ENCODE results near the gene MICA. TPM values are rescaled to one million over a fixed set of nuclear protein-coding genes. Genes with fewer than 3 reads are reported as not detected.

The MICA gene
- total and polyA plus RNA-seq, 4 donors, result 3.2 to 9.1 (median 4.2) TPM

- Histone ChIP-seq H3K4me1 (ENCODE audit: control insufficient read depth in 4 of 4, insufficient read depth in 4 of 4, low read length in 3 of 4) (peaks cover 3 to 17% (median 11%) of the 10 kb centered on the region in 4 donors), H3K4me3 (ENCODE audit: low read depth in 1 of 3, low read length in 3 of 3) (peak overlapping the region in 2 of 3 donors; percentile 72 to 82), H3K36me3 (ENCODE audit: control insufficient read depth in 4 of 4, insufficient read depth in 3 of 4, low read depth in 1 of 4, low read length in 3 of 4) (peaks cover 2 to 9% (median 7%) of the 10 kb centered on the region in 4 donors), H3K9me3 (ENCODE audit: control insufficient read depth in 4 of 4, low read length in 3 of 4) (no peaks in the 10 kb centered on the region), H3K27ac (ENCODE audit: low read depth in 1 of 2, low read length in 2 of 2) (no peak overlapping the region), H3K9ac (ENCODE audit: low read depth in 1 of 2, low read length in 2 of 2) (peak overlapping the region in 1 of 2 donors; percentile 67), H3K27me3 (ENCODE audit: control insufficient read depth in 4 of 4, insufficient read depth in 4 of 4, low read length in 3 of 4) (no peaks in the 10 kb centered on the region)
- WGBS, result 76% methylated on average over 5 of the region's 5 CpGs
- no peak for DNase-seq (ENCODE audit: low spot score)
- no peak for TF ChIP-seq GABPA (IDR thresholded peaks at IDR 0.05 in 1 of 2, conservative IDR thresholded peaks at IDR 0.05 in 1 of 2)
- no peak for TF ChIP-seq REST (IDR thresholded peaks at IDR 0.05)
- TF ChIP-seq SP1 (IDR thresholded peaks at IDR 0.05), result no peak
- no peak for TF ChIP-seq MAX (IDR thresholded peaks at IDR 0.05)
- TF ChIP-seq NR2F2 (IDR thresholded peaks at IDR 0.05), result no peak
- no peak for TF ChIP-seq RXRA (IDR thresholded peaks at IDR 0.05)
- TF ChIP-seq YY1 (IDR thresholded peaks at IDR 0.05), result no peak
- TF ChIP-seq JUND (IDR thresholded peaks at IDR 0.05), result no peak
- TF ChIP-seq HNF4A (conservative IDR thresholded peaks at IDR 0.05), result no peak
- TF ChIP-seq CTCF (IDR thresholded peaks at IDR 0.05; ENCODE audit: low read depth, low read length, missing input control), result no peak
- no peak for TF ChIP-seq ATF3 (IDR thresholded peaks at IDR 0.05)
- no peak for TF ChIP-seq EGR1 (IDR thresholded peaks at IDR 0.05; ENCODE audit: low read depth in 2 of 2)
- TF ChIP-seq TAF1 (conservative IDR thresholded peaks at IDR 0.05), result no peak
These were observed 47.8 kb upstream of the MICA start for GRCh38 chr6:31355583-31355948.

GRCh38 chr6:31356216-31356945 is 47.0 kb upstream of the MICA start:
- H3K4me1 ChIP-seq (ENCODE audit: control insufficient read depth in 4 of 4, insufficient read depth in 4 of 4, low read length in 3 of 4), result peaks cover 3 to 17% (median 11%) of the 10 kb centered on the region in 4 donors
- peak overlapping the region; percentile 10 to 67 for H3K9ac ChIP-seq (ENCODE audit: low read depth in 1 of 2, low read length in 2 of 2)
- no peaks in the 10 kb centered on the region for H3K9me3 ChIP-seq (ENCODE audit: control insufficient read depth in 4 of 4, low read length in 3 of 4)
- H3K4me3 ChIP-seq (ENCODE audit: low read depth in 1 of 3, low read length in 3 of 3), result peak overlapping the region; percentile 38 to 82 (median 72)
- H3K27ac ChIP-seq (ENCODE audit: low read depth in 1 of 2, low read length in 2 of 2), result peak overlapping the region; percentile 82 to 90
- no peak for DNase-seq (ENCODE audit: low spot score)
- peaks cover 2 to 9% (median 7%) of the 10 kb centered on the region in 4 donors for H3K36me3 ChIP-seq (ENCODE audit: control insufficient read depth in 4 of 4, insufficient read depth in 3 of 4, low read depth in 1 of 4, low read length in 3 of 4)
- TF ChIP-seq YY1 (IDR thresholded peaks at IDR 0.05) (no peak), FOXA1 (IDR thresholded peaks at IDR 0.05) (no peak), HNF4A (conservative IDR thresholded peaks at IDR 0.05) (no peak), RAD21 (IDR thresholded peaks at IDR 0.05) (no peak)
- 7% methylated on average over 83 of the region's 83 CpGs for WGBS
- no peaks in the 10 kb centered on the region for H3K27me3 ChIP-seq (ENCODE audit: control insufficient read depth in 4 of 4, insufficient read depth in 4 of 4, low read length in 3 of 4)

All from liver (tissue), 9 donors.